Measurements from ENCODE around the gene MRPL19. TPM values are rescaled to one million over a fixed set of nuclear protein-coding genes. Genes with fewer than 3 reads are reported as not detected.

MRPL19 gene
- total RNA-seq, 1 donor from 2014 or later, result 70.6 TPM

DNA sequence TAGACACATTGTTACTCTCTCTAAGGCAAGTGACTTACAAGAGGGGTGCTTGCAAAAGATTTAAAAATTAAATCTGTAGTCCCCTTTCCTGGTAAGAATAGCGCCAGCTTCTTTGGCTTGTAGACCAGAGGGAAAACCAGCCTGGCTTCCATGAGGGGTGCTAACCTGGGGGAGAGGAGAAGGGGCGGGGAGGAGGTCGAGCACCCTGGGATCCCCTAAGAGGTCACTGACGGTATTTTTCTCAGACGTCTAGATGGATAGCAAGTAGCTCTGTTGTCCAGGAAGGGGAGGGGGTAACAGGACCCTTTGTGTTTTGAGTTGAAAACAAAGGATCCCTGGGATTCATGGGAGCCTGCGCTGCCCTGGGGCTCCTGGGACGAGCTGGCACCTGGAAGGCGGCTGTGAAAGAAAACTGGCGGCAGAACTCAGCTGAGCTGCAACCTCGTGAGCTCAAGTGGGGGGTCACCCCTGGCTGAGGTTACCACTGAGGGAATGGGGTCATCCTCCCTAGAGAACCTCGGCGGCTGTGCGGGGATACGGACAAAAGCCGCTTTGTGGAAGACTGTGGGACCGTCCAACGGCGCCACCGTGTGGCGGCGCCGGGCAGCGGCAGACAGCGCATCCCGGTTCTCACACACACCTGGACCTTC is 37.8 kb upstream of the MRPL19 start:
- peak; percentile 85 for DNase-seq
- Mint-ChIP-seq H3K4me3 (no peak overlapping the region), H3K27ac (no peak overlapping the region), H3K9me3 (no peaks in the 10 kb centered on the region), H3K27me3 (peaks cover 37% of the 10 kb centered on the region), H3K4me1 (no peaks in the 10 kb centered on the region), H3K36me3 (ENCODE audit: low read depth) (no peaks in the 10 kb centered on the region)
- intact Hi-C loops (cut with micrococcal nuclease), result loop anchor here (1.0 to 10.0 kb wide), 2 partner anchors 145 to 544 kb away; no protein-coding TSS in a partner anchor

DNA sequence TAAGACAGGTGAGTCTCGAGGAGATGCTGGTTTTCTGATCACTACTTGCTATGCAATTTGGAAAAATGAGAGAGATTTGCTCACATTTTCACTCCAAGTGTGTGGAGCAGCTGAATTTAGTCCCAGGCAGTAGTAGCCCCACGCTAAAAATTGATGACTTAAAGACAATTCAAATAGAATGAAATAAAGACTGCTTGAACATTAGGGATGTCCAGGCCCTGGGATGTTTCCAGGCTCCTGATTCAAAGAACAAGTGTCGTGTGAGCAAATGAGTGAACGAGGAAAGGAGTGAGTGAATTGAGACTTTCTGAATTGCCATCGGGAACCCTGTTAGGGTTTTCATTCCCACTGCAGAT is 37.3 kb upstream of the MRPL19 start:
- H3K4me1 Mint-ChIP-seq, result no peaks in the 10 kb centered on the region
- H3K9me3 Mint-ChIP-seq, result no peaks in the 10 kb centered on the region
- H3K27ac Mint-ChIP-seq, result no peak overlapping the region
- H3K4me3 Mint-ChIP-seq, result no peak overlapping the region
- DNase-seq, result no peak
- intact Hi-C loops (cut with micrococcal nuclease), result loop anchor here (1.0 to 10.0 kb wide), 2 partner anchors 145 to 545 kb away; no protein-coding TSS in a partner anchor
- peaks cover 35% of the 10 kb centered on the region for H3K27me3 Mint-ChIP-seq
- no peaks in the 10 kb centered on the region for H3K36me3 Mint-ChIP-seq (ENCODE audit: low read depth)

DNA sequence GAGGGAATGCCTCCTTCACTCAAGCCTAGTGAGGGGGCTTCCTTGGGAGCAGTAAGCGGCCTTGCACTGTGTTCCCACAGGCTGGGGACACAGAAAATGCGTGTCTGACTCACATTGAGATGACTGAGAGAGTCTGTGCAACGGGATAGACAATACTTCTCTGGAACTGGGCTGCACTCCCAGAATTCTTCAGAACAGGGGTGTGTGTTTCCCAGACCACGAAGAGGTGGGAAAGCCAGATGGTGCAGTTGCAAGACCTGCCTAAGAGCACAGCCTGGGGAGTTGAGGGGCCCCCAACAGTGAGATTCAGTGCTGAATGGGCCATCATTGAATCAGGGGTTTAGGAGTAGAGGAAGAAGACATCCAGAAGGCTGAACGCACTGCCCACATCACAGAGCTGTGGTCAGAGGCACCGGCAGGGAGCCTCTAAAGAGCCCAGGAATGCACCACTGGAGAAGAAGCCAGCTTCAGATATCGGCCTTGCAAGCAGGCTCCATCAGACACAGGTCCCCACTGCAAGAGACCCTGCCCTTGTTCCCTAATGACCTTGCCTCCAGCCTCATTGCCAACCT is 36.6 kb upstream of the MRPL19 start:
- Mint-ChIP-seq H3K27me3 (peaks cover 28% of the 10 kb centered on the region), H3K36me3 (ENCODE audit: low read depth) (no peaks in the 10 kb centered on the region), H3K9me3 (no peaks in the 10 kb centered on the region)

DNA sequence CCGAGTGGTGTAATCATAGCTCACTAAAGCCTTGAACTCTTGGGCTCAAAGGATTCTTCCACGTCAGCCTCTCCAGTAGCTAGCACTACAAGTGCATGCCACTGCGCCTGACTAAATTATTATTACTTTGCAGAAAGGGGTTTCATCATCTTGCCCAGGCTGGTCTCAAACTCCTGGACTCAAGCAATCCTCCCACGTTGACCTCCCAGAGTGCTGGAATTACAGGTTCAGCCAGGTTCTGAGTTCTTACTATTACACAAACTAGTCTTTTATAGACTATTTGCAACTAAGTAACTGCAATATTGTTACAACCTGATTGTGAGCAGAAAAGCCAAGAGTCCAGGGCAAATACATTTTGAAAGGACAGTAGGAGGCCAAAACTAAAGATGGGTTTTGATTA is 35.9 kb upstream of the MRPL19 start:
- intact Hi-C loops (cut with micrococcal nuclease), result no loop called here
- no peaks in the 10 kb centered on the region for H3K36me3 Mint-ChIP-seq (ENCODE audit: low read depth)

More for the DNA sequence above, 36.6 kb upstream of the MRPL19 start:
- intact Hi-C loops (cut with micrococcal nuclease), result loop anchor here (1.0 to 10.0 kb wide), 2 partner anchors 146 to 545 kb away; no protein-coding TSS in a partner anchor
- no peak overlapping the region for H3K4me3 Mint-ChIP-seq
- H3K27ac Mint-ChIP-seq, result no peak overlapping the region
- DNase-seq, result no peak
- H3K4me1 Mint-ChIP-seq, result no peaks in the 10 kb centered on the region

DNA sequence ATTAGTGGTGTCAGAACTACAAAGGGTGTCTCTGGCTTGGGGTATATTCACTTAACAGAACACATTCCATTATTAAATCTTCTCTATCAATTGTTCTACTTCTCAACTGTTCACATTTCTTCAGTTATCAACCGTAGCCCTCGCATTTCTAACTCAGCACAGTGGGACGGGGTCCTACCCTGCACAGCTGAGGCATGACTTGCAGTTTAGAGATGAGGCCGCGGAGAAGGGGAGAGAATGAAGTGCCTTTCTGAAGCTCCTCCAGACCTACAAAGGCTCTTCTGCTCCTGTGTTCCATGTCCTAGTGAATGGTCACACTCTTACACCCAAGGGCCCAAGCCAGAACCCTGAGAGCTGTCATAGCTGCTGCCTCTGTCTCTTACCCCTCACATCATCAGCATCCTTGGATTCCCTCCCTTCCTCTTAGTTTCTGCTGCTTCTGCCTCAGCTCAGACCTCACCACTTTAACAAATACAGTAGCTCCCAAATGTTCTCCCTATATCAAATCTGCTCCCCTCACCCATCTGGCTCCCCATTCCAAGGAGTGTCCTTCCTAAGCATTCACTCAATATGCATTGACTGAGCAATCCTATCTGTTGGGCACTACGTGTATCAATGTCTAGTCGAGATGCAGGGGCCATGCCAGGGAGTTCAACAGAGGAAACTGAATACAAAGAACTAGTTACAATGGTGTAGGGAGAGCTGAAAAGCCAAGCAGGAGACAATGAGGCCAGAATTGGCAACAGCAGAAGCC is 34.3 kb upstream of the MRPL19 start:
- no peaks in the 10 kb centered on the region for H3K36me3 Mint-ChIP-seq (ENCODE audit: low read depth)
- no peak overlapping the region for H3K27ac Mint-ChIP-seq
- intact Hi-C loops (cut with micrococcal nuclease), result no loop called here
- DNase-seq, result no peak
- H3K27me3 Mint-ChIP-seq, result peaks cover 23% of the 10 kb centered on the region
- H3K4me3 Mint-ChIP-seq, result no peak overlapping the region
- no peaks in the 10 kb centered on the region for H3K9me3 Mint-ChIP-seq
- H3K4me1 Mint-ChIP-seq, result no peaks in the 10 kb centered on the region

More for the DNA sequence above, 35.9 kb upstream of the MRPL19 start:
- DNase-seq, result no peak
- Mint-ChIP-seq H3K4me3 (no peak overlapping the region), H3K9me3 (no peaks in the 10 kb centered on the region), H3K4me1 (no peaks in the 10 kb centered on the region), H3K27ac (no peak overlapping the region), H3K27me3 (peaks cover 27% of the 10 kb centered on the region)

DNA sequence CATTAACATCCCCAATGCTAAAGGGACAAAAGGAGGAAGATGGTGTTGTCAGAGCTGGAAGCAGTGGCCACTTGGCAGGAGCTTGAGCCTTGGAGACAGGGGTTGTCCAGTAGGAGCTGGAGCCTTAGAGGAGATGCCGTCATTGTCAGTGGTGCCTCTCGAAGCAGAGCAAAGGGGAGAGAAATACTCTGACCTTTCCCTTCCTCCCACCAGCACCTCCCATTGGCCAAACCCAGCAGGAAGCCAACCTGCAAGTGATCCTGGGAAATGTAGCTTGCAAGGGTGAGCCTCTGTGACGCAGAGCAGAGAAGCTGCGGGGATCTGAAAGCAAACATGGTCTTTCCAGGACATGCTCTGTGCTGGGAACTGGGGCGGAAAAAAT is 33.7 kb upstream of the MRPL19 start:
- Mint-ChIP-seq H3K36me3 (ENCODE audit: low read depth) (no peaks in the 10 kb centered on the region), H3K27ac (no peak overlapping the region), H3K4me1 (no peaks in the 10 kb centered on the region), H3K4me3 (no peak overlapping the region), H3K9me3 (no peaks in the 10 kb centered on the region), H3K27me3 (peaks cover 20% of the 10 kb centered on the region)
- DNase-seq, result no peak
- intact Hi-C loops (cut with micrococcal nuclease), result no loop called here

DNA sequence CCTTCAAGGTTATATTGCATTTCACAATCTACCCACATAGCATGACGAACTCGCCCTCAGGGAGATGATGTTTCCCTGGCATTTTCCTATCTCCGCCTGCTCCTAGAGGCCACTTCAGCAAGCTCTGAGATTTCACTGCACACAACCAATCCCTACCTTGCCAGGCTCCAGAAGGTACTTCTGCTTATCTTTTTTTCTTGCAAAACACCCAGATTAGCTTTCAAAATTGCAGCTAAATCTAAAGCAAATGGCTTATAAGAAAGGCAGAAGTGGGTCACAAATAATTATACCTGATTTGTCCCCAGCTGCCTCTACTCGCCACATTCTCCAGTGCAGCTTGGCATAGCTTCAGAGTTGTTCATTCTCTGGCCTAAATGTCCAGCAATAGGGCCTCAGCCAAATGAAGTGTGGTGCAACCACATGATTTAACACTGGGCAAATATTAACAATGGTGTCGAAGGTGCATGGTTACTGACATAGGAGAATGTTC is 32.4 kb upstream of the MRPL19 start:
- Mint-ChIP-seq H3K27ac (no peak overlapping the region), H3K27me3 (peaks cover 13% of the 10 kb centered on the region), H3K36me3 (ENCODE audit: low read depth) (no peaks in the 10 kb centered on the region), H3K9me3 (no peaks in the 10 kb centered on the region), H3K4me1 (no peaks in the 10 kb centered on the region), H3K4me3 (no peak overlapping the region)
- intact Hi-C loops (cut with micrococcal nuclease), result no loop called here
- no peak for DNase-seq

DNA sequence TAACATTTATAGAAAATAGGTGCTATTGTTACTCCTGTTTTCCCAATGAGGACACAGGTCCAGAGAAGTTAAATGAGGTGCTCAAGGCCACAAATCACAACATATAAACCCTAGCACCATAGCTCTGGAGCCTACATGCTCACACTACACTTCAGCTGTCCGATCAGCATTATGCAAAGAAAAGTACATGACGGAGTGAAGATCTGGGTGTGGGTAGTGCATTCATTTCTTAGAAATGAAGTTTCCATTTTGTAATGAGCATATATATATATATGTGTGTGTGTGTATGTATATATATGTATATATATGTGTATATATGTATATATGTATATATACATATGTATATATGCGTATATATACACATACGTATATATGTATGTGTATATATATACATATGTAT is 30.2 kb upstream of the MRPL19 start:
- Mint-ChIP-seq H3K4me1 (no peaks in the 10 kb centered on the region), H3K27ac (no peak overlapping the region), H3K27me3 (peaks cover 11% of the 10 kb centered on the region), H3K9me3 (no peaks in the 10 kb centered on the region), H3K36me3 (ENCODE audit: low read depth) (no peaks in the 10 kb centered on the region), H3K4me3 (no peak overlapping the region)
- no peak for DNase-seq
- intact Hi-C loops (cut with micrococcal nuclease), result no loop called here

DNA sequence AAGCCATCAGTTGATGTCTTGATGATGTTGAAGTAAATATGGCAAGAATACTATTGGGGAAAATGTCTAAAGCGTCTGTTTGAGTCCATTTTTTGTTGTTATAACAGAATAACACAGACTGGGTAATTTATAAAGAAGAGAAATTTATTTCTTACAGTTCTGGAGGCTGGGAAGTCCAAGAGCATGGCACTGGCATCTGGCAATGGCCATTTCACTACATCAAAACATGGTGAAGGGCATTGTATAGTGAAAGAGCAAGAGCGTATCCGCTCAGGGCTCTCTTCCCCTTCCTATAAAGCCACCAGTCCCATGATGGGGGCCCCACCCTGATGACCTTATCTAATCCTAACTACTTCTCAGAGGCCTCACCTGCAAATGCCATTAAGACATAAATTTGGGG is 29.6 kb upstream of the MRPL19 start:
- intact Hi-C loops (cut with micrococcal nuclease), result no loop called here
- no peaks in the 10 kb centered on the region for H3K9me3 Mint-ChIP-seq
- no peaks in the 10 kb centered on the region for H3K36me3 Mint-ChIP-seq (ENCODE audit: low read depth)
- no peak overlapping the region for H3K27ac Mint-ChIP-seq
- no peaks in the 10 kb centered on the region for H3K4me1 Mint-ChIP-seq
- peaks cover 9% of the 10 kb centered on the region for H3K27me3 Mint-ChIP-seq
- no peak overlapping the region for H3K4me3 Mint-ChIP-seq
- DNase-seq, result no peak

DNA sequence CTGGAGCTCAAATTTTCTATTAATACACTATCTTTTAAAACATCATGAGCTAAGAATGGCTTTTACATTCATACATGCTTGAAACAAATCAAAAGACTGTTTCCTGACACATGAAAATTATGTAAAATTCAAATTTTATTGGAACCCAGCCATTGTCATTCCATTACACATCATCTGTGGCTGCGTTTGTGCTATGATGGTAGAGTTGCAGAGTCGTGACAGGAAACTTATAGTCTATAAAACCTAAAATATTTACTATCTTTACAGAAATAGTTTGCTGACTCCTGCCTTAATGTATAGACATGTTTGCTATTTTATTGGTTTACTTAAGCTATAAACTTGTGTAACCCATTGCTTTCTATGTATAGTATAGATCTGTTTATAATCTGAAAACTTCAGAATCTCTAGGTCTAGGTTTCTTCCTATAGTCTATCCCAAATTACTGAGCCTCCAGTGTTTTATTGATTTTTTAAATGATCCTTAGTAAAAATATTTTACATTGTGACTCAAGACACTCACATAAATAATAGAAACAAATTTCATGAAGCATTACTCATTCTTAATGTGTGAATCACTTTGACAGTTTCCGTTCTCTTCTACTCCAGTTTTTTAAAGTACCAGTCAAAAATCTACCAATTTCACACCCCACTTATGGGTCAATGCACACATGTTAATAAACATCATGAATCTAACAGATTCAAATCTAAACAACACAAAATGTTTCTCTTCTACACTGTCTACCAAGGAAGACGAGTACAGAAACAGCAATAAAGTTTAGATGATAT is 26.4 kb upstream of the MRPL19 start:
- Mint-ChIP-seq H3K27me3 (peaks cover 14% of the 10 kb centered on the region), H3K36me3 (ENCODE audit: low read depth) (no peaks in the 10 kb centered on the region), H3K9me3 (no peaks in the 10 kb centered on the region), H3K4me3 (no peak overlapping the region), H3K4me1 (no peaks in the 10 kb centered on the region), H3K27ac (no peak overlapping the region)
- DNase-seq, result no peak
- intact Hi-C loops (cut with micrococcal nuclease), result loop anchor here (10.0 kb wide), 1 partner anchor 705 kb away; no protein-coding TSS in a partner anchor

DNA sequence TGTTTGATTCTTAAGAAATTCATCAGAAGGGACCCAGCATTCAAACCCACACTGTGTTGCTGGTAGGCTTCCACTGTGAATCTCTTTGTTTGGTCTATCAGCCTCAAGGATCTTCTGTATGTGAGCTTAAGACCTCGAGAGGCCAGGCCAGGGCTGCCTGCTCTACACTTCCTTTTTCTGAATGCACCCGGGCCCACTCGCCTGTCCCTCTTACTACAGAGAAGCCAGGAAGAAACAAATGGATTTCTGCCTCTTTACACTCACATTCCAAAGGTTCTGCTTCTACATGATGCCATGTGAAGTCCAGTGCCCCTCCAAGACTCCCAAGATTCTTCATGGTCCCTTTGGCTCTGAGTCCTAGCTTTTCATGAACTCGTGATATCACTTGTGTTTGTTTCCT is 25.4 kb upstream of the MRPL19 start:
- Mint-ChIP-seq H3K36me3 (ENCODE audit: low read depth) (no peaks in the 10 kb centered on the region), H3K27ac (no peak overlapping the region), H3K4me3 (no peak overlapping the region), H3K27me3 (peaks cover 15% of the 10 kb centered on the region), H3K4me1 (no peaks in the 10 kb centered on the region), H3K9me3 (no peaks in the 10 kb centered on the region)
- no peak for DNase-seq
- intact Hi-C loops (cut with micrococcal nuclease), result loop anchor here (10.0 kb wide), 1 partner anchor 706 kb away; no protein-coding TSS in a partner anchor

DNA sequence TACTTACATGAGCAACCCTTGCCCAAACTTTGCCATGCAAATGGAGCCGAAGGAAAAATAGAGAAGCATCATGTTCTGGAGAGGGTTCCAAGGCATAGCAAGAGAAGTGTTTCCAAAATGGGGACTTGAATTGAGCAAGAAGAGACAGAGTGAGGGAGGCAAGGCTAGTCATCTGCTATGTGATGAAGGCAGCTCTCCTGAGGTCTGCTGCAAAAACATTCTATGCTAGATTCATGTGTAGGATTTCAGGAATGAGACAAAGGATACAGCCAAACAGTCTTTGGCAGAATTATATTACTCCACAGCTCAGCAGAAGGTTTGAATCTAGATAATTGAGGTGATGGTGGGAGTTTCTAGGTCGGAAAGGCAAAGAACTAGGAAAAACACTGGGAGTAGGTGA is 24.1 kb upstream of the MRPL19 start:
- H3K36me3 Mint-ChIP-seq (ENCODE audit: low read depth), result no peaks in the 10 kb centered on the region
- DNase-seq, result no peak
- H3K9me3 Mint-ChIP-seq, result no peaks in the 10 kb centered on the region
- H3K4me1 Mint-ChIP-seq, result no peaks in the 10 kb centered on the region
- no peak overlapping the region for H3K4me3 Mint-ChIP-seq
- no peak overlapping the region for H3K27ac Mint-ChIP-seq
- H3K27me3 Mint-ChIP-seq, result peaks cover 19% of the 10 kb centered on the region
- intact Hi-C loops (cut with micrococcal nuclease), result loop anchor here (10.0 kb wide), 1 partner anchor 708 kb away; no protein-coding TSS in a partner anchor

DNA sequence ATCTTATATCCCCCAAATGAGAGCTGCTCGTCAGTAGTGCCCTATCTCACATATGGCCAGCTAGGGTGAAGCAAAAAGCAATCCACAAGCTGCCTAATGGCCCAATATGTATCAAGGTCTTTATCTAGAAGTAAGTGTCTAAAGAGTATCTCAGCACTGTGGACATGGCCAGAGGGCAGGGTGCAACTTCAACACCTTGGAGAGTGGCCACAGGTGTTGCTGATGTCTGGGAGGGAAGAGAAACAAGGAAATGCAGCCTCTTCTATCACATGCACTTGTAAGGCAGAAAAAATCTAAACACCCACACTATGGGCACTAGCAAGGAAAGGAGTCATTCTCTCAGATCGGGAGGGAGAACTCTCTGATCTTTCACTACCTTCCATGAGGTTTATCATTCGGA is 23.7 kb upstream of the MRPL19 start:
- no peak for DNase-seq
- intact Hi-C loops (cut with micrococcal nuclease), result loop anchor here (10.0 kb wide), 1 partner anchor 708 kb away; no protein-coding TSS in a partner anchor
- Mint-ChIP-seq H3K36me3 (ENCODE audit: low read depth) (no peaks in the 10 kb centered on the region), H3K27ac (no peak overlapping the region), H3K4me1 (no peaks in the 10 kb centered on the region), H3K4me3 (no peak overlapping the region), H3K9me3 (no peaks in the 10 kb centered on the region), H3K27me3 (peaks cover 16% of the 10 kb centered on the region)
